B cell (primary cell): ENCODE data around the gene ATXN1. TPM values are rescaled to one million over a fixed set of nuclear protein-coding genes. Genes with fewer than 3 reads are reported as not detected.

Source experiments
- ATAC-seq: fragments of 200-7000 bp; cut with Tn5 transposase; one replicate; pipeline ENCODE4 v1.10.0; 2021; ENCODE audit warnings: low read depth, mild to moderate bottlenecking, moderate number of reproducible peaks, moderate library complexity
- CTCF ChIA-PET: fragments of 350-600 bp; sonication (Branson Sonifier 250); formaldehyde crosslinking; loops from one replicate; lab custom pipeline; 2021; ENCODE audit warnings: antibody characterized with exemption, inconsistent platforms; lab: Charles Lee
- POLR2A ChIA-PET: fragments of 350-600 bp; sonication (Branson Sonifier 250); formaldehyde crosslinking; loops from one replicate; lab custom pipeline; 2021; ENCODE audit warnings: antibody characterized with exemption; lab: Charles Lee
- DNase-seq: peaks from one replicate; pipeline ENCODE4 v3.0.0; 2013
- H2AFZ ChIP-seq: 2 replicates; pipeline ENCODE4 v1.6.1; 2012; ENCODE audit warnings: mild to moderate bottlenecking, low read depth, low read length; ENCODE audit not compliant: insufficient read depth, poor library complexity, severe bottlenecking
- H3K27ac ChIP-seq, 2 donors: 1 replicate in 1 of 2; 2 replicates in 1 of 2; pipeline ENCODE4 v1.5.1; 2012 to 2013; ENCODE audit warnings: low read length in 2 of 2, mild to moderate bottlenecking in 2 of 2, moderate library complexity in 1 of 2
- H3K27me3 ChIP-seq, 4 experiments: fragments of 200-600 bp in 1 of 4; sonication (generic) in 1 of 4; replicated peaks in 1 of 4; 1 replicate in 2 of 4; 2 replicates in 2 of 4; pipeline versions ENCODE4 v1.6.1 to v1.7.0; 2013 to 2016; ENCODE audit warnings: low read length in 3 of 4, mild to moderate bottlenecking in 2 of 4, mixed read lengths in 1 of 4, moderate library complexity in 1 of 4; ENCODE audit not compliant: insufficient read depth in 4 of 4, control insufficient read depth in 3 of 4; ENCODE audit errors: control extremely low read depth in 1 of 4
- H3K36me3 ChIP-seq, 2 experiments: replicated peaks in 1 of 2; 1 replicate in 1 of 2; 2 replicates in 1 of 2; pipeline versions ENCODE4 v1.6.1 to v1.7.1; 2013; ENCODE audit warnings: low read length in 1 of 2; ENCODE audit not compliant: insufficient read depth in 2 of 2, control insufficient read depth in 1 of 2; ENCODE audit errors: control extremely low read depth in 1 of 2, extremely low read depth in 1 of 2
- H3K4me1 ChIP-seq, 2 donors: fragments of 200-600 bp in 1 of 2; sonication (generic) in 1 of 2; 1 replicate in 1 of 2; 2 replicates in 1 of 2; pipeline versions ENCODE4 v1.5.1 to v1.6.1; 2013 to 2017; ENCODE audit warnings: low read length in 2 of 2; ENCODE audit not compliant: control insufficient read depth in 2 of 2, insufficient read depth in 2 of 2
- H3K4me2 ChIP-seq: replicated peaks from 2 replicates; pipeline ENCODE3; 2012; ENCODE audit warnings: mild to moderate bottlenecking, low read depth, low read length; ENCODE audit not compliant: poor library complexity, severe bottlenecking
- H3K4me3 ChIP-seq, 5 experiments: fragments of 200-600 bp in 1 of 5; sonication (generic) in 1 of 5; 1 replicate in 3 of 5; 2 replicates in 2 of 5; pipeline versions ENCODE4 v1.5.1 to v1.7.0; 2011 to 2016; ENCODE audit warnings: low read length in 4 of 5, mild to moderate bottlenecking in 4 of 5, low read depth in 2 of 5, control low read depth in 1 of 5, moderate library complexity in 1 of 5; ENCODE audit not compliant: insufficient read depth in 1 of 5; ENCODE audit errors: control extremely low read depth in 1 of 5, extremely low read depth in 1 of 5
- H3K79me2 ChIP-seq: fragments of 200-600 bp; sonication (generic); one replicate; pipeline ENCODE4 v1.6.0; 2016; ENCODE audit warnings: low read length; ENCODE audit not compliant: control insufficient read depth, insufficient read depth
- H3K9ac ChIP-seq: fragments of 200-600 bp; sonication (generic); 2 replicates; pipeline ENCODE4 v1.6.1; 2017; ENCODE audit warnings: mild to moderate bottlenecking, low read length, moderate library complexity
- H3K9me3 ChIP-seq, 3 donors: one replicate each; pipeline versions ENCODE4 v1.6.1 to v1.7.1; 2013; ENCODE audit warnings: low read length in 2 of 3; ENCODE audit not compliant: control insufficient read depth in 2 of 3, insufficient read depth in 1 of 3; ENCODE audit errors: control extremely low read depth in 1 of 3
- H4K20me1 ChIP-seq: 2 replicates; pipeline ENCODE4 v1.6.0; 2012; ENCODE audit warnings: mild to moderate bottlenecking, low read length; ENCODE audit not compliant: insufficient read depth, control insufficient read depth, poor library complexity, severe bottlenecking
- H3K27ac Mint-ChIP-seq: one replicate; pipeline ENCODE4 v1.8.0; 2021; ENCODE audit warnings: mixed read lengths
- H3K27me3 Mint-ChIP-seq: one replicate; pipeline ENCODE4 v1.8.0; 2021; ENCODE audit warnings: mixed read lengths
- H3K4me1 Mint-ChIP-seq: one replicate; pipeline ENCODE4 v1.8.0; 2021; ENCODE audit warnings: mixed read lengths
- H3K4me3 Mint-ChIP-seq: one replicate; pipeline ENCODE4 v1.8.0; 2021; ENCODE audit warnings: mixed read lengths
- H3K9me3 Mint-ChIP-seq: one replicate; pipeline ENCODE4 v1.8.0; 2022; ENCODE audit warnings: mixed read lengths; ENCODE audit not compliant: insufficient read depth
- EZH2 ChIP-seq: IDR thresholded peaks from 2 replicates; pipeline ENCODE4 v1.6.1; 2012; ENCODE audit warnings: borderline replicate concordance, low read depth, mild to moderate bottlenecking, moderate library complexity, low read length; ENCODE audit not compliant: insufficient read depth, poor library complexity, severe bottlenecking
- WGBS: methylation state at CpG from one replicate; pipeline ENCODE4 v1.1.5; 2013; ENCODE audit warnings: missing lambda C conversion rate; ENCODE audit not compliant: insufficient coverage; 5-methylcytosine and 5-hydroxymethylcytosine counted together
- intact Hi-C: fragments of 100-400 bp; cut with micrococcal nuclease; formaldehyde crosslinking; loops from one replicate; pipeline ENCODE4 v1.10.0; 2022
- polyA plus RNA-seq: library from polyadenylated mRNA; depleted of rRNA; stranded (reverse); fragments of >200 nt; gene quantifications from 2 replicates; pipeline ENCODE4 v1.2.3, GENCODE V29; 2012
- total RNA-seq, 2 donors: library from RNA; stranded (reverse); fragments of 120-200 nt in 1 of 2; gene quantifications; 1 replicate in 1 of 2; 2 replicates in 1 of 2; pipeline versions ENCODE4 v1.2.3 to v1.2.4, GENCODE V29; 2013 to 2022
- TF ChIP-seq, protein P1 (sequence below): fragments of 200-600 bp; IDR thresholded peaks from one replicate; pipeline ENCODE4 v1.8.0; 2022; ENCODE audit warnings: antibody characterized with exemption, mild to moderate bottlenecking

The ATXN1 gene
- total and polyA plus RNA-seq, 2 donors (not counting 1 experiment from before 2014, with no cell fraction given), result 5.7 to 63.8 TPM

DNA sequence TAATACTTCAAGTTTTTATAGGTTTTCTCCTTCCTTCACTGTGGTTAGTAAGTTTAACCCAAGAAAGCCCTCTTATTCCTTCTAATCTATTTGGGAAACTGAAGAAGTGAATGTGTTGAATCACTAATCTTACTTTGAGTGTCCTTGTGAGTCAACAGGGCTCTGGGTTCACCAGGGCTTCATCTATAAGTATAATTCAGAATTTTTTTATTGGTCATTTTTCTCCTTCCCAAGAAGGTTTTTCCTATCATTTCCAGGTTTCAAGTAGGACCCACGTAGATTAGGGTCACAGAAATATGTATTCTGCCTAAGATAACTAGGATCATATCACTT is 191.1 kb downstream of the ATXN1 start:
- intact Hi-C loops, result no loop called here
- DNase-seq (no peak), ATAC-seq (no peak)
- H3K9me3 ChIP-seq, result no peaks in the 10 kb centered on the region
- H3K4me1 ChIP-seq, result peaks cover 0 to 4% of the 10 kb centered on the region in 2 donors
- ChIA-PET POLR2A (no interaction called here), CTCF (no interaction called here)
- TF ChIP-seq EZH2, result no peak
- TF ChIP-seq, protein P1, sequence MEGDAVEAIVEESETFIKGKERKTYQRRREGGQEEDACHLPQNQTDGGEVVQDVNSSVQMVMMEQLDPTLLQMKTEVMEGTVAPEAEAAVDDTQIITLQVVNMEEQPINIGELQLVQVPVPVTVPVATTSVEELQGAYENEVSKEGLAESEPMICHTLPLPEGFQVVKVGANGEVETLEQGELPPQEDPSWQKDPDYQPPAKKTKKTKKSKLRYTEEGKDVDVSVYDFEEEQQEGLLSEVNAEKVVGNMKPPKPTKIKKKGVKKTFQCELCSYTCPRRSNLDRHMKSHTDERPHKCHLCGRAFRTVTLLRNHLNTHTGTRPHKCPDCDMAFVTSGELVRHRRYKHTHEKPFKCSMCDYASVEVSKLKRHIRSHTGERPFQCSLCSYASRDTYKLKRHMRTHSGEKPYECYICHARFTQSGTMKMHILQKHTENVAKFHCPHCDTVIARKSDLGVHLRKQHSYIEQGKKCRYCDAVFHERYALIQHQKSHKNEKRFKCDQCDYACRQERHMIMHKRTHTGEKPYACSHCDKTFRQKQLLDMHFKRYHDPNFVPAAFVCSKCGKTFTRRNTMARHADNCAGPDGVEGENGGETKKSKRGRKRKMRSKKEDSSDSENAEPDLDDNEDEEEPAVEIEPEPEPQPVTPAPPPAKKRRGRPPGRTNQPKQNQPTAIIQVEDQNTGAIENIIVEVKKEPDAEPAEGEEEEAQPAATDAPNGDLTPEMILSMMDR, result no peak
- no peak overlapping the region for H2AFZ ChIP-seq
- H3K9me3 Mint-ChIP-seq, result no peaks in the 10 kb centered on the region
- H3K4me2 ChIP-seq, result no peak overlapping the region
- H3K79me2 ChIP-seq, result no peaks in the 10 kb centered on the region
- H3K4me3 Mint-ChIP-seq, result no peak overlapping the region
- H3K27me3 ChIP-seq, result no peaks in the 10 kb centered on the region
- no peak overlapping the region for H3K4me3 ChIP-seq
- peaks cover 10% of the 10 kb centered on the region for H3K4me1 Mint-ChIP-seq
- no peak overlapping the region for H3K27ac Mint-ChIP-seq
- no peaks in the 10 kb centered on the region for H4K20me1 ChIP-seq
- WGBS, result no CpG with 5 or more reads among the region's 1 CpG
- H3K9ac ChIP-seq, result no peak overlapping the region
- H3K36me3 ChIP-seq, result no peaks in the 10 kb centered on the region
- no peaks in the 10 kb centered on the region for H3K27me3 Mint-ChIP-seq
- no peak overlapping the region for H3K27ac ChIP-seq

DNA sequence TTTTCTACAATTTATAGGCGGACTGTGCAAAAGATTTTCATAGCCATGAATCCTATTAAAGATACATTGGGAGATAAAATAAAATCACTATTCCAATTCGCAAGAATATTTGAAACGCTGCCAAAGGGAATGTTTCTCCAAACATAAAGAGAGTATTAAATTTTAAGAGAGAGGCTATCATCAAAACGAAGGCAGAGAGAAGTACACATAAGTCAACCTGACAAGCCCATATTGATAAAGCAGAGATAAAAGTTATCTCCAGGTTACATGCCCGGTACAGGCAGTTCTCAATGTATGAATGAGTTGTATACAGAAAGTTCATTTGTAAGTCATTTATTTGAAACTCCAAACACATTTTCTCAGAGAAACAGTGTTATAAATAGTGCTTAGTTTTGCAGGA is 193.1 kb downstream of the ATXN1 start:
- CTCF ChIA-PET, result no interaction called here

More for the DNA sequence above, 193.1 kb downstream of the ATXN1 start:
- Mint-ChIP-seq H3K27me3 (no peaks in the 10 kb centered on the region), H3K4me3 (no peak overlapping the region), H3K27ac (no peak overlapping the region), H3K9me3 (no peaks in the 10 kb centered on the region), H3K4me1 (peaks cover 10% of the 10 kb centered on the region)
- H3K36me3 ChIP-seq, result no peaks in the 10 kb centered on the region
- no peaks in the 10 kb centered on the region for H3K9me3 ChIP-seq
- DNase-seq, result no peak
- H3K79me2 ChIP-seq, result no peaks in the 10 kb centered on the region
- H4K20me1 ChIP-seq, result no peaks in the 10 kb centered on the region
- no peak overlapping the region for H3K9ac ChIP-seq
- no CpG with 5 or more reads among the region's 5 CpGs for WGBS
- intact Hi-C loops, result no loop called here
- POLR2A ChIA-PET, result no interaction called here
- H3K27ac ChIP-seq, result no peak overlapping the region
- peaks cover 0 to 4% of the 10 kb centered on the region in 2 donors for H3K4me1 ChIP-seq
- H2AFZ ChIP-seq, result no peak overlapping the region
- no peaks in the 10 kb centered on the region for H3K27me3 ChIP-seq
- ATAC-seq, result no peak
- no peak overlapping the region for H3K4me3 ChIP-seq
- H3K4me2 ChIP-seq, result no peak overlapping the region
- TF ChIP-seq, protein P1, result no peak
- TF ChIP-seq EZH2, result no peak
